ENCODE measurements around the gene VPS13D.

The VPS13D gene

DNA sequence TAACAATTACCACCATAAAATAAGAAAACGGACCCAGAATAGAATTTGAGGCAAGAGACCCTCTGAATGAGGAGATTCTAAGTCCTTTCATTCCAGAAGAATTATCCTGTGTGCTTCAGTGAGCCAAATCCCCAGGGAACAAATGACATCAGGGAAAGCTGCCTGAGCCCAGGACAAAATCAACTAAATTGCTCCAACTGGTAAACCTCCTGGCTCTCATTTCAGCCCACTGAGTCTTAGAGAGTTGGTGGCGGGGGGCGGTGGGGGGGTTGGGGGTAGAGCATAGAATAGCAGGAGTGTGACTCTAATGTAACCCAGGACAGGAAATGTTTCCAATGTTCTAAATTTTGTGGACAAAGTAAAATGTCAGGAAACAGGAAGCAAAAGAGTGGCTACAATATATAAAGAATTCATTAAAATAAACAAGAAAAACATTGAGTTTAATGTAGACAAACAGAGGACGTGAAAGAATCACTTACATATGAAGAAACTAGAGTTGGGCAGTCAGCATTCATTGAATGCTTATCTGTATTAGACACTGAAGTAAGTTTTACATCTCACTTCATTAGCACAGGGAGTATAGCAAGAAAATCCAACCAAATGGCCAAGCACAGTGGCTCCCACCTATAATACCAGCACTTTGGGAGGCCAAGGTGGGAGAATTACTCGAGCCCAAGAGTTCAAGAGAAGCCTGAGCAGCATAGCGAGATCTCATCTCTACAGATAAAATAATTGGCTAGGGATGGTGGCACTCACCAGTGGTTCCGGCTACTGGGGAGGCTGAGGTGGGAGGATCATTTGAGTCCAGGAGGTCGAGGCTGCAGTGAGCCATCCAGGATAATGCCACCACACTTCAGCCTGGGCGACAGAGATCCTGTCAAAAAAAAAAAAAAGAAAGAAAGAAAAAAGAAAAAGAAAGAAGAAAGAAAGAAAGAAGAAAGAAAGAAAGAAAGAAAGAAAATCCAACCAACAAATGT is 313.1 kb downstream of the VPS13D start:
- Histone ChIP-seq H3K4me1 (ENCODE audit: insufficient read depth, low read length) (peaks cover 21% of the 10 kb centered on the region), H2AFZ (ENCODE audit: low read depth, low read length) (no peak overlapping the region), H3K4me3 (ENCODE audit: low read length) (no peak overlapping the region), H3K36me3 (ENCODE audit: insufficient read depth, low read length) (no peaks in the 10 kb centered on the region), H3K27me3 (ENCODE audit: insufficient read depth, low read length) (no peaks in the 10 kb centered on the region), H3K9me3 (ENCODE audit: low read length) (no peaks in the 10 kb centered on the region)

DNA sequence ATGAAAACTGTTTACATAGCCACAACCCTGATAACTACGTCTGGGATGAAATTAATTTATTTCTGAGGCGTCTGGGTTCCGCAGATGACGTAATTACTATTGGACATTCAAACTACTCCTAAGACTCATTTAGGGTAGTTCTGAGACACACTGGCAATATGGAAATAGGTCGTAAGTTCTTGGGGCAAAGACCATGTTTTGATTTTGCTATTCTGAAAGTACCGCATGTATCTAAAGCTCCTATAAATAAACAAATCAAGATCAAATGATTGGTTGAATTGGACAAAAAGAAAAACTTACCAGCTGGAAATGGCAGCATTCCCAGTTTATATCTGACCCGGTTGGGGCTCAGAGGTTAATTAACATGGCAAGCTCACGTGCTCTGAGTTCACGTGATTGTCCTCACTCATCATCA is 313.9 kb downstream of the VPS13D start:
- no peaks in the 10 kb centered on the region for H3K27me3 ChIP-seq (ENCODE audit: insufficient read depth, low read length)
- H2AFZ ChIP-seq (ENCODE audit: low read depth, low read length): no peak overlapping the region
- H3K9me3 ChIP-seq (ENCODE audit: low read length): no peaks in the 10 kb centered on the region
- no peaks in the 10 kb centered on the region for H3K36me3 ChIP-seq (ENCODE audit: insufficient read depth, low read length)
- H3K4me1 ChIP-seq (ENCODE audit: insufficient read depth, low read length): peaks cover 21% of the 10 kb centered on the region
- no peak overlapping the region for H3K4me3 ChIP-seq (ENCODE audit: low read length)

DNA sequence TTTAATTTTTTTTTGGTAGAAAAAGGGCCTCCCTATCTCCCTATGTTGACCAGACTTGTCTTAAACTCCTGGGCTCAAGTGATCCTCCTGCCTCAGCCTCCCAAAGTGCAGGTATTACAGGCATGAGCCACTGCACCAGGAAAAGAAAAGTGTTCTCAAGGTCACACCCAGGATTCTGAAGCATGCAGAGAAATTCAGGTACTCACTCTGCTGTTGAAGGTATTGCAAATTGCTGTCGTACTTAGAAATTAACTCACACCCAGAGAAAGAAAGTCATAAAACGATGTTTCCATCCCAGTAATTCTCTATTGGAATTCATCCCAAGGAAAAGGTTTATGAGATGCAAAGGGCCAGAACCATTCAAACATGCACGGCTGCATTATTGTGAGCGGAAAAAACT is 314.5 kb downstream of the VPS13D start:
- Histone ChIP-seq H3K4me1 (ENCODE audit: insufficient read depth, low read length) (peaks cover 23% of the 10 kb centered on the region), H3K36me3 (ENCODE audit: insufficient read depth, low read length) (no peaks in the 10 kb centered on the region), H3K9me3 (ENCODE audit: low read length) (no peaks in the 10 kb centered on the region), H3K27me3 (ENCODE audit: insufficient read depth, low read length) (no peaks in the 10 kb centered on the region), H3K4me3 (ENCODE audit: low read length) (no peak overlapping the region), H2AFZ (ENCODE audit: low read depth, low read length) (no peak overlapping the region)

DNA sequence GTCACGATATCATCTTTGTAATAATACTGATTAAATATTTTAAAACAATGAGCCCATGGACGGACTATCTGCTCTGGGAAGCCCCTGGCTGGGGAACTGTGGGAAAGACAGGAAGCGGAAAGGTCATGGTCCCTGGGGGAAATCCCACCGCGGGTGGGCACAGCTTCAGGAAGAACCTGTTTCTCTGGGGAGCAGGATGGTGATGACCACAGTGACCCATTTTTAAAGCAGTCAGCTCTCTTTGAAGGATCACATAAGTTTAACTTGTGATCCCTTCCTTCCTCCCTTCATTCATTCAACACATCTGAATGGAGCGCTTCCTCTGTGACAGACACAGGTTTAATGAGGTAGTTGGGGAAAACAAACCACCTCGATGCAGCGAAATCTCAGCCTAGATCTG is 315.2 kb downstream of the VPS13D start:
- no peaks in the 10 kb centered on the region for H3K36me3 ChIP-seq (ENCODE audit: insufficient read depth, low read length)
- H2AFZ ChIP-seq (ENCODE audit: low read depth, low read length): no peak overlapping the region
- no peaks in the 10 kb centered on the region for H3K27me3 ChIP-seq (ENCODE audit: insufficient read depth, low read length)
- peaks cover 28% of the 10 kb centered on the region for H3K4me1 ChIP-seq (ENCODE audit: insufficient read depth, low read length)
- no peaks in the 10 kb centered on the region for H3K9me3 ChIP-seq (ENCODE audit: low read length)
- no peak overlapping the region for H3K4me3 ChIP-seq (ENCODE audit: low read length)

- H2AFZ ChIP-seq (ENCODE audit: low read depth, low read length): no peak overlapping the region
- no peaks in the 10 kb centered on the region for H3K9me3 ChIP-seq (ENCODE audit: low read length)
- H3K4me3 ChIP-seq (ENCODE audit: low read length): no peak overlapping the region
- H3K27me3 ChIP-seq (ENCODE audit: insufficient read depth, low read length): no peaks in the 10 kb centered on the region
- no peaks in the 10 kb centered on the region for H3K36me3 ChIP-seq (ENCODE audit: insufficient read depth, low read length)
- peaks cover 10% of the 10 kb centered on the region for H3K4me1 ChIP-seq (ENCODE audit: insufficient read depth, low read length)
Observed at GRCh38 chr1:12546771-12547585, 317.1 kb downstream of the VPS13D start.

DNA sequence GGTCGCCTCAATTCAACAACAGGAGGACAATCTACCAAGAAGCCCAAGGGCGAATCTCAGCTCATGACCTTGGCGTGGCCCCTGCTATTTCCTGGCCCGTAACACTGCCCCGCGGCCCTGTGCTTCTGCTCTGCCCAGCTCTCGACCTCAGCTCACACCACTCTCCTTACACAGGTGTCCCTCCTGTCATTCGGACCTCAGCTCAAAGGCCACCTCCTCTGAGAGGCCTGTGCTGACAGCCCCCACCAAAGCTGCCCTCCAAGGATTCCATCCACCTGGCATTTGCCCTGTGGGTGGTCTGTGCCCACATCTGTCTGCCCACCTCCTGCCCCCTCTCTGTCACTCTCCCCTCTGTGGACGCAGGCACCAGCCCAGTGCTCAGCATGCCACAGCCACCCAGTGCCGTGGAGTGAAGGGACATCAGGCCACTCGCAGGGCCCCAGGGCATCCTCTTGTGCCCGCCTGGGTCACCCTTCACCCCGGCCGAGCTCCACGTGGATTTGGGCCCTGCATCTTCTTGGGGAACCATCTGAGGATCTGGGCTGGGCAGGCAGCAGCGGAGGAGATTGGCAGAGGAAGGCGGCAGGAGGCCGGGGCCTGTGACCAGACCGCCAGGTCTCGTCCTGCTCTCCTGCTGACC is 317.9 kb downstream of the VPS13D start:
- Histone ChIP-seq H3K27me3 (ENCODE audit: insufficient read depth, low read length) (no peaks in the 10 kb centered on the region), H3K4me1 (ENCODE audit: insufficient read depth, low read length) (peaks cover 10% of the 10 kb centered on the region), H2AFZ (ENCODE audit: low read depth, low read length) (no peak overlapping the region), H3K9me3 (ENCODE audit: low read length) (no peaks in the 10 kb centered on the region), H3K36me3 (ENCODE audit: insufficient read depth, low read length) (no peaks in the 10 kb centered on the region), H3K4me3 (ENCODE audit: low read length) (no peak overlapping the region)

- H3K4me3 ChIP-seq (ENCODE audit: low read length): no peak overlapping the region
- H3K36me3 ChIP-seq (ENCODE audit: insufficient read depth, low read length): no peaks in the 10 kb centered on the region
- H3K4me1 ChIP-seq (ENCODE audit: insufficient read depth, low read length): peaks cover 16% of the 10 kb centered on the region
- no peak overlapping the region for H2AFZ ChIP-seq (ENCODE audit: low read depth, low read length)
- no peaks in the 10 kb centered on the region for H3K9me3 ChIP-seq (ENCODE audit: low read length)
- no peaks in the 10 kb centered on the region for H3K27me3 ChIP-seq (ENCODE audit: insufficient read depth, low read length)
Observed at GRCh38 chr1:12548279-12548972, 318.6 kb downstream of the VPS13D start.

- Histone ChIP-seq H3K9me3 (ENCODE audit: low read length) (no peaks in the 10 kb centered on the region), H3K4me1 (ENCODE audit: insufficient read depth, low read length) (peaks cover 16% of the 10 kb centered on the region), H2AFZ (ENCODE audit: low read depth, low read length) (no peak overlapping the region), H3K36me3 (ENCODE audit: insufficient read depth, low read length) (no peaks in the 10 kb centered on the region), H3K27me3 (ENCODE audit: insufficient read depth, low read length) (no peaks in the 10 kb centered on the region), H3K4me3 (ENCODE audit: low read length) (no peak overlapping the region)
Observed at GRCh38 chr1:12548973-12549459, 319.2 kb downstream of the VPS13D start.

GRCh38 chr1:12549460-12550349 is 319.9 kb downstream of the VPS13D start:
- no peaks in the 10 kb centered on the region for H3K9me3 ChIP-seq (ENCODE audit: low read length)
- no peak overlapping the region for H3K4me3 ChIP-seq (ENCODE audit: low read length)
- H2AFZ ChIP-seq (ENCODE audit: low read depth, low read length): no peak overlapping the region
- H3K36me3 ChIP-seq (ENCODE audit: insufficient read depth, low read length): no peaks in the 10 kb centered on the region
- no peaks in the 10 kb centered on the region for H3K27me3 ChIP-seq (ENCODE audit: insufficient read depth, low read length)
- peaks cover 16% of the 10 kb centered on the region for H3K4me1 ChIP-seq (ENCODE audit: insufficient read depth, low read length)

DNA sequence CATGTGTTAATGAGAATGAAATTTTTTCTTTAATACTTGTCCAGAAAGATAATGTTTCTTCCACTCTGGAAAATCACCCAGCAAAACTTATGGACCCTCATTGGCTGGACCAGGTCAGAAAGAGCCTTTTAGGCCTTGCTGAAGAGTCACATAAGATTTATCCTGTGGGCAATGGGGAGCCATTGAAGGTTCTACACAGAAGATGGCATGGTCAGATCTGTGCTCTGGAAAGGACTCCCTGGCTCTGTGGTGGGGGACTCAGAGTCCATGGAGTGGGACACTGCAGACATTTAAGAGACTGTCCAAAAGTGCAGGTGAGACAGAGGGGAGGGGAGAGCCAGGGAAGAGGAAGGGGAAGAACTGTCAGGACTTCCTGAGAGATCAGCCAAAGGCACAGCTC is 321.8 kb downstream of the VPS13D start:
- H2AFZ ChIP-seq (ENCODE audit: low read depth, low read length): no peak overlapping the region
- peaks cover 16% of the 10 kb centered on the region for H3K4me1 ChIP-seq (ENCODE audit: insufficient read depth, low read length)
- no peaks in the 10 kb centered on the region for H3K27me3 ChIP-seq (ENCODE audit: insufficient read depth, low read length)
- H3K36me3 ChIP-seq (ENCODE audit: insufficient read depth, low read length): no peaks in the 10 kb centered on the region
- H3K4me3 ChIP-seq (ENCODE audit: low read length): no peak overlapping the region
- H3K9me3 ChIP-seq (ENCODE audit: low read length): no peaks in the 10 kb centered on the region

DNA sequence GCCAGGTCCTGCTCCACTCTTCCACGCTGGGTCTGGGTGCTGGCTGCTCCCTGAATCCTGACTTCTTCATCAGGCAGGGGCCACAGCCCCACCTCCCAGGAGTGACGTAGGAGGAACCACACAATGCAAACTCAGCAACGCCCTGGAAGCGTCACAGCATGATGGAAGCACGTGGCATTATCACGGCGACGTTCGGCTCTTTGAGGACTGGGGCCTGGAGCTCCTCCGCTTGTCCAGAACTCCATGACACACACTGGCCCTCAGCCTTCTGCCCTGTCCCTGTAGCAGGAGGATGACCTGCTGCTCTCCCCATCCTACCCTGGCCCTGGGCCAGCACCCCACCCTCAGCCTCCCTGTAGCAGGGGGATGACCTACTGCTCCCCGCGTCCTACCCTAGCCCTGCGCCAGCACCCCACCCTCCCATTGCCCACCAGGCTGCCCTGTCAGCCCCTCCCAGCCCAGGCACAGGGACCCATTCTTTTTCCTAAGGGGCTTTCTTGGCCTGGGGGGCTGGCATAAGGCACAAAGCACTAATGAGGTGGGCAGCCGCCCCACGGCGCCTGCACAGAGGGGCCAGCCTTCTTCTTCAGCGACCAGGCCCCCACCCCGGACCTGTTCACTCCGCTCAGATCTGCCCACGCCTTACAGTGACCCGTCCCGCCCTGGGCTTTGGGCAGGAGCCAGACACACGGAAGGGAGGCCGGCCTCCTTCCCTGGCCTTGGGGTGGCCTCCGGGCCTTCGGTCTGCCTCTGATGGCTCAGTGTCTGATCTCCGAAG is 322.5 kb downstream of the VPS13D start:
- Histone ChIP-seq H3K36me3 (ENCODE audit: insufficient read depth, low read length) (no peaks in the 10 kb centered on the region), H2AFZ (ENCODE audit: low read depth, low read length) (no peak overlapping the region), H3K4me1 (ENCODE audit: insufficient read depth, low read length) (peaks cover 16% of the 10 kb centered on the region), H3K27me3 (ENCODE audit: insufficient read depth, low read length) (no peaks in the 10 kb centered on the region), H3K9me3 (ENCODE audit: low read length) (no peaks in the 10 kb centered on the region), H3K4me3 (ENCODE audit: low read length) (no peak overlapping the region)
